Keratinocyte (primary cell): Measurements from ENCODE around the gene RFPL3. TPM values are rescaled to one million over a fixed set of nuclear protein-coding genes. Genes with fewer than 3 reads are reported as not detected.

Experiments used
- DNase-seq: peaks from one replicate; pipeline ENCODE4 v3.0.0-alpha.2; 2011; ENCODE audit warnings: low read depth, missing footprints, low spot score
- FAIRE-seq: peaks from 2 replicates; lab custom pipeline; 2011; peaks lifted over from hg19 to GRCh38; lab: Jason Lieb, UNC
- H2AFZ ChIP-seq: 2 replicates; pipeline ENCODE4 v1.6.0; 2012; ENCODE audit warnings: low read length, control low read depth, inconsistent platforms; ENCODE audit not compliant: control insufficient read depth
- H3K27ac ChIP-seq: 2 replicates; pipeline ENCODE4 v1.5.1; 2011; ENCODE audit warnings: low read length; ENCODE audit not compliant: control insufficient read depth, insufficient read depth
- H3K27me3 ChIP-seq: 3 replicates; pipeline ENCODE4 v1.6.0; 2011; ENCODE audit warnings: low read length; ENCODE audit not compliant: control insufficient read depth, insufficient read depth; ENCODE audit errors: extremely low read depth
- H3K36me3 ChIP-seq, 2 experiments: 2 replicates in 1 of 2; 3 replicates in 1 of 2; pipeline ENCODE4 v1.5.1; 2011; ENCODE audit warnings: low read length in 2 of 2, mild to moderate bottlenecking in 1 of 2; ENCODE audit not compliant: control insufficient read depth in 2 of 2, insufficient read depth in 2 of 2; ENCODE audit errors: extremely low read depth in 1 of 2
- H3K4me1 ChIP-seq: 3 replicates; pipeline ENCODE4 v1.5.1; 2011; ENCODE audit warnings: low read length; ENCODE audit not compliant: control insufficient read depth, insufficient read depth; ENCODE audit errors: extremely low read depth
- H3K4me2 ChIP-seq: 3 replicates; pipeline ENCODE4 v1.6.0; 2011; ENCODE audit warnings: low read depth, low read length; ENCODE audit not compliant: control insufficient read depth, insufficient read depth; ENCODE audit errors: extremely low read depth
- H3K4me3 ChIP-seq, 3 experiments: fragments of 200-600 bp in 1 of 3; sonication (generic) in 1 of 3; 2 replicates in 2 of 3; 3 replicates in 1 of 3; pipeline ENCODE4 v1.5.1; 2011 to 2016; ENCODE audit warnings: low read length in 3 of 3, mild to moderate bottlenecking in 3 of 3, control low read depth in 2 of 3, inconsistent platforms in 1 of 3, low read depth in 1 of 3, mixed read lengths in 1 of 3, mixed run types in 1 of 3, moderate library complexity in 1 of 3; ENCODE audit not compliant: control insufficient read depth in 2 of 3, insufficient read depth in 2 of 3; ENCODE audit errors: extremely low read depth in 1 of 3
- H3K79me2 ChIP-seq: 2 replicates; pipeline ENCODE4 v1.6.0; 2012; ENCODE audit warnings: low read length; ENCODE audit not compliant: control insufficient read depth, insufficient read depth
- H3K9ac ChIP-seq: 3 replicates; pipeline ENCODE4 v1.6.0; 2011; ENCODE audit warnings: low read length; ENCODE audit not compliant: control insufficient read depth, insufficient read depth; ENCODE audit errors: extremely low read depth
- H3K9me1 ChIP-seq: 3 replicates; pipeline ENCODE4 v1.6.0; 2011; ENCODE audit warnings: low read length; ENCODE audit not compliant: control insufficient read depth, insufficient read depth; ENCODE audit errors: extremely low read depth
- H3K9me3 ChIP-seq: 2 replicates; pipeline ENCODE4 v1.5.1; 2012; ENCODE audit warnings: low read depth, low read length; ENCODE audit not compliant: control insufficient read depth
- H4K20me1 ChIP-seq: 3 replicates; pipeline ENCODE4 v1.6.0; 2011; ENCODE audit warnings: low read length; ENCODE audit not compliant: control insufficient read depth, insufficient read depth; ENCODE audit errors: extremely low read depth
- EZH2 ChIP-seq: IDR thresholded peaks from one replicate; pipeline ENCODE4 v1.6.1; 2012; ENCODE audit warnings: inconsistent platforms, mild to moderate bottlenecking, low read length, moderate library complexity
- dilution Hi-C: fragments of 300-500 bp; cut with MboI; formaldehyde crosslinking; loops from one replicate; pipeline ENCODE4 v1.7.0; 2020; ENCODE audit warnings: low sequenced_read_pairs; ENCODE audit not compliant: extremely low pct_ligation_motif_present
- polyA plus RNA-seq, 5 experiments: library from polyadenylated mRNA; depleted of rRNA in 3 of 5; stranded (reverse) in 3 of 5; stranded (forward) in 1 of 5; unstranded in 1 of 5; fragments of >200 nt; gene quantifications; 1 replicate in 1 of 5; 2 replicates in 3 of 5; 3 replicates in 1 of 5; pipeline versions ENCODE4 v1.2.1 to v1.2.3, GENCODE V29; 2011 to 2012; ENCODE audit warnings: missing spikeins in 2 of 5, low read depth in 1 of 5, low replicate concordance in 1 of 5
- TF ChIP-seq, protein P1 (sequence below), 3 experiments: IDR thresholded peaks in 1 of 3; conservative IDR thresholded peaks in 1 of 3; optimal IDR thresholded peaks in 1 of 3; 2 replicates in 2 of 3; 3 replicates in 1 of 3; pipeline versions ENCODE3 to v1.5.1; 2011; ENCODE audit warnings: low read length in 3 of 3, mild to moderate bottlenecking in 3 of 3, moderate library complexity in 2 of 3, control low read depth in 1 of 3, inconsistent platforms in 1 of 3; ENCODE audit not compliant: insufficient read depth in 2 of 3; ENCODE audit errors: extremely low read depth in 1 of 3

Gene RFPL3
- polyA plus RNA-seq, 1 donor (not counting 4 experiments of a cell fraction or from before 2014, with no cell fraction given), result not detected

GRCh38 chr22:32407312-32407711, 49.6 kb downstream of the RFPL3 start:
- peaks cover 2% of the 10 kb centered on the region for H3K9me1 ChIP-seq
- H3K4me1 ChIP-seq, result peaks cover 14% of the 10 kb centered on the region
- H3K79me2 ChIP-seq, result peaks cover 43% of the 10 kb centered on the region
- H3K9me3 ChIP-seq, result no peaks in the 10 kb centered on the region
- no peaks in the 10 kb centered on the region for H3K27me3 ChIP-seq
- DNase-seq (no peak), FAIRE-seq (no peak)
- H3K36me3 ChIP-seq, result peaks cover 24 to 28% of the 10 kb centered on the region in 2 experiments
- TF ChIP-seq, protein P1, sequence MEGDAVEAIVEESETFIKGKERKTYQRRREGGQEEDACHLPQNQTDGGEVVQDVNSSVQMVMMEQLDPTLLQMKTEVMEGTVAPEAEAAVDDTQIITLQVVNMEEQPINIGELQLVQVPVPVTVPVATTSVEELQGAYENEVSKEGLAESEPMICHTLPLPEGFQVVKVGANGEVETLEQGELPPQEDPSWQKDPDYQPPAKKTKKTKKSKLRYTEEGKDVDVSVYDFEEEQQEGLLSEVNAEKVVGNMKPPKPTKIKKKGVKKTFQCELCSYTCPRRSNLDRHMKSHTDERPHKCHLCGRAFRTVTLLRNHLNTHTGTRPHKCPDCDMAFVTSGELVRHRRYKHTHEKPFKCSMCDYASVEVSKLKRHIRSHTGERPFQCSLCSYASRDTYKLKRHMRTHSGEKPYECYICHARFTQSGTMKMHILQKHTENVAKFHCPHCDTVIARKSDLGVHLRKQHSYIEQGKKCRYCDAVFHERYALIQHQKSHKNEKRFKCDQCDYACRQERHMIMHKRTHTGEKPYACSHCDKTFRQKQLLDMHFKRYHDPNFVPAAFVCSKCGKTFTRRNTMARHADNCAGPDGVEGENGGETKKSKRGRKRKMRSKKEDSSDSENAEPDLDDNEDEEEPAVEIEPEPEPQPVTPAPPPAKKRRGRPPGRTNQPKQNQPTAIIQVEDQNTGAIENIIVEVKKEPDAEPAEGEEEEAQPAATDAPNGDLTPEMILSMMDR (optimal IDR thresholded peaks at IDR 0.05 in 1 of 3, IDR thresholded peaks at IDR 0.05 in 1 of 3, conservative IDR thresholded peaks at IDR 0.05 in 1 of 3; ENCODE audit: extremely low read depth in 1 of 3, insufficient read depth in 2 of 3, low read length in 3 of 3), result no peak
- TF ChIP-seq EZH2, result no peak
- no peak overlapping the region for H3K27ac ChIP-seq
- H4K20me1 ChIP-seq, result no peaks in the 10 kb centered on the region
- dilution Hi-C loops, result no loop called here
- no peak overlapping the region for H3K4me2 ChIP-seq
- H3K9ac ChIP-seq, result no peak overlapping the region
- H2AFZ ChIP-seq, result no peak overlapping the region
- no peak overlapping the region for H3K4me3 ChIP-seq

- Histone ChIP-seq H2AFZ (no peak overlapping the region), H3K79me2 (peaks cover 43% of the 10 kb centered on the region), H3K27me3 (no peaks in the 10 kb centered on the region), H3K36me3 (peaks cover 22 to 28% of the 10 kb centered on the region in 2 experiments), H3K4me1 (peaks cover 18% of the 10 kb centered on the region), H3K9ac (no peak overlapping the region), H3K4me3 (no peak overlapping the region), H3K27ac (no peak overlapping the region), H3K4me2 (no peak overlapping the region), H3K9me1 (peaks cover 2% of the 10 kb centered on the region), H3K9me3 (no peaks in the 10 kb centered on the region), H4K20me1 (no peaks in the 10 kb centered on the region)
- TF ChIP-seq, protein P1 (optimal IDR thresholded peaks at IDR 0.05 in 1 of 3, IDR thresholded peaks at IDR 0.05 in 1 of 3, conservative IDR thresholded peaks at IDR 0.05 in 1 of 3; ENCODE audit: extremely low read depth in 1 of 3, insufficient read depth in 2 of 3, low read length in 3 of 3), result no peak
- TF ChIP-seq EZH2, result no peak
- FAIRE-seq, result no peak
- no peak for DNase-seq
- dilution Hi-C loops, result no loop called here
Observed at GRCh38 chr22:32407936-32408335, 50.3 kb downstream of the RFPL3 start.
